ENCODE measurements around the gene GRXCR1. TPM values are rescaled to one million over a fixed set of nuclear protein-coding genes. Genes with fewer than 3 reads are reported as not detected.

Gene GRXCR1
- total and polyA plus RNA-seq, 2 donors (not counting 1 experiment from before 2014, with no cell fraction given) = not detected

DNA sequence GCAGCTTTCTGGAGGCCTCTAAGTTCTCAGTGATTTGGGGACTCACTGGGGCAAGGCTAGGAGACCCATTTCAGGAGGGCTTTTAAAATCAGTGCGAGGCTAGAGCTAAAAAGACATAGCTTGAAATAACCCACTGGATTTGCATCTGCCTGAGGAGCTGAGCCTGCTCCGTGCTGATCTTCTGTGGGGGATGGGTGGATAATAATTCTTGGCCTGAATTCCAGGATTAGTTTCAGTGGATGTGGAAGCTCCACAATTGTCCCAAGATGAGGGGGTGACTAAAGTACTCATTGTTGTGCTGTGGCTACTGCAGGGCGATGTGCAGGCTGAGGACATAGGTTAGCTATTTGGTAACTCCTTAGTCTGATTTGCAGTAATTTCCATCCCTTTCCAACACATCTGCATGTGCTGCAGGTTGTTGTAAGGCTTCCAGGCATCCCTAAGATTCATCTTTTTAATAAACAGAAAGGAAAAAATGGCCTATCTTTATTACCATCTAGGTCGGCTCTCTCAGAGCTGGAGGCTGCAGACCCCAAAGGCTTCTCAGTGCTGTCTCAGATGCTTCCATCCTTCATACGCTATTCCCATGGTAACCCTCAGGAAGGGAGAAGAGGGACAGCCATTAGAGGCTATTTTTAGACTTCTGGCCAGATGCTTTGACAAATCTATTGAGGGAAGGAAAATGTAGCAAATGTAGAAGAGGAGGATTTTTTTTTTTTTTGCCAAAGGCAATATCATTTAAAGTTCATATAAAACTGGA is 63.4 kb downstream of the GRXCR1 start:
- DNase-seq (no peak), ATAC-seq (ENCODE audit: low read depth) (no peak)
- Histone ChIP-seq H2AFZ (ENCODE audit: insufficient read depth, low read depth, low read length, poor library complexity, severe bottlenecking) (no peak overlapping the region), H3K79me2 (ENCODE audit: control insufficient read depth, insufficient read depth, low read length) (no peaks in the 10 kb centered on the region), H3K27me3 (replicated peaks in 1 of 4; ENCODE audit: control extremely low read depth in 1 of 4, control insufficient read depth in 3 of 4, insufficient read depth in 4 of 4, low read length in 3 of 4) (no peaks in the 10 kb centered on the region), H3K4me1 (ENCODE audit: control insufficient read depth in 2 of 2, insufficient read depth in 2 of 2, low read length in 2 of 2) (no peaks in the 10 kb centered on the region), H3K4me3 (ENCODE audit: control extremely low read depth in 1 of 5, extremely low read depth in 1 of 5, insufficient read depth in 1 of 5, low read depth in 2 of 5, low read length in 4 of 5) (no peak overlapping the region), H4K20me1 (ENCODE audit: control insufficient read depth, insufficient read depth, low read length, poor library complexity, severe bottlenecking) (no peaks in the 10 kb centered on the region), H3K4me2 (replicated peaks; ENCODE audit: low read depth, low read length, poor library complexity, severe bottlenecking) (no peak overlapping the region), H3K27ac (ENCODE audit: low read length in 2 of 2) (no peak overlapping the region), H3K9ac (ENCODE audit: low read length) (no peak overlapping the region), H3K36me3 (replicated peaks in 1 of 2; ENCODE audit: control extremely low read depth in 1 of 2, control insufficient read depth in 1 of 2, extremely low read depth in 1 of 2, insufficient read depth in 2 of 2, low read length in 1 of 2) (no peaks in the 10 kb centered on the region), H3K9me3 (ENCODE audit: control extremely low read depth in 1 of 3, control insufficient read depth in 2 of 3, insufficient read depth in 1 of 3, low read length in 2 of 3) (no peaks in the 10 kb centered on the region)
- Mint-ChIP-seq H3K27ac (no peak overlapping the region), H3K4me3 (no peak overlapping the region), H3K4me1 (no peaks in the 10 kb centered on the region), H3K9me3 (ENCODE audit: insufficient read depth) (peaks cover under 1% of the 10 kb centered on the region), H3K27me3 (peaks cover under 1% of the 10 kb centered on the region)
- CTCF ChIA-PET = no interaction called here
- TF ChIP-seq, protein P1, sequence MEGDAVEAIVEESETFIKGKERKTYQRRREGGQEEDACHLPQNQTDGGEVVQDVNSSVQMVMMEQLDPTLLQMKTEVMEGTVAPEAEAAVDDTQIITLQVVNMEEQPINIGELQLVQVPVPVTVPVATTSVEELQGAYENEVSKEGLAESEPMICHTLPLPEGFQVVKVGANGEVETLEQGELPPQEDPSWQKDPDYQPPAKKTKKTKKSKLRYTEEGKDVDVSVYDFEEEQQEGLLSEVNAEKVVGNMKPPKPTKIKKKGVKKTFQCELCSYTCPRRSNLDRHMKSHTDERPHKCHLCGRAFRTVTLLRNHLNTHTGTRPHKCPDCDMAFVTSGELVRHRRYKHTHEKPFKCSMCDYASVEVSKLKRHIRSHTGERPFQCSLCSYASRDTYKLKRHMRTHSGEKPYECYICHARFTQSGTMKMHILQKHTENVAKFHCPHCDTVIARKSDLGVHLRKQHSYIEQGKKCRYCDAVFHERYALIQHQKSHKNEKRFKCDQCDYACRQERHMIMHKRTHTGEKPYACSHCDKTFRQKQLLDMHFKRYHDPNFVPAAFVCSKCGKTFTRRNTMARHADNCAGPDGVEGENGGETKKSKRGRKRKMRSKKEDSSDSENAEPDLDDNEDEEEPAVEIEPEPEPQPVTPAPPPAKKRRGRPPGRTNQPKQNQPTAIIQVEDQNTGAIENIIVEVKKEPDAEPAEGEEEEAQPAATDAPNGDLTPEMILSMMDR (IDR thresholded peaks at IDR 0.05) = no peak
- no peak for TF ChIP-seq EZH2 (IDR thresholded peaks at IDR 0.05; ENCODE audit: borderline replicate concordance, insufficient read depth, low read depth, low read length, poor library complexity, severe bottlenecking)
- WGBS (ENCODE audit: insufficient coverage) = 77% methylated on average over 2 of the region's 5 CpGs
- intact Hi-C loops (cut with micrococcal nuclease) = no loop called here
- POLR2A ChIA-PET = no interaction called here

GRCh38 chr4:42965326-42965725 is 72.8 kb downstream of the GRXCR1 start:
- ChIA-PET POLR2A (no interaction called here), CTCF (no interaction called here)
- Histone ChIP-seq H2AFZ (ENCODE audit: insufficient read depth, low read depth, low read length, poor library complexity, severe bottlenecking) (no peak overlapping the region), H3K27me3 (replicated peaks in 1 of 4; ENCODE audit: control extremely low read depth in 1 of 4, control insufficient read depth in 3 of 4, insufficient read depth in 4 of 4, low read length in 3 of 4) (no peaks in the 10 kb centered on the region), H3K4me3 (ENCODE audit: control extremely low read depth in 1 of 5, extremely low read depth in 1 of 5, insufficient read depth in 1 of 5, low read depth in 2 of 5, low read length in 4 of 5) (no peak overlapping the region), H3K9ac (ENCODE audit: low read length) (no peak overlapping the region), H3K79me2 (ENCODE audit: control insufficient read depth, insufficient read depth, low read length) (no peaks in the 10 kb centered on the region), H3K36me3 (replicated peaks in 1 of 2; ENCODE audit: control extremely low read depth in 1 of 2, control insufficient read depth in 1 of 2, extremely low read depth in 1 of 2, insufficient read depth in 2 of 2, low read length in 1 of 2) (no peaks in the 10 kb centered on the region), H3K27ac (ENCODE audit: low read length in 2 of 2) (no peak overlapping the region), H3K4me2 (replicated peaks; ENCODE audit: low read depth, low read length, poor library complexity, severe bottlenecking) (no peak overlapping the region), H3K9me3 (ENCODE audit: control extremely low read depth in 1 of 3, control insufficient read depth in 2 of 3, insufficient read depth in 1 of 3, low read length in 2 of 3) (no peaks in the 10 kb centered on the region), H3K4me1 (ENCODE audit: control insufficient read depth in 2 of 2, insufficient read depth in 2 of 2, low read length in 2 of 2) (no peaks in the 10 kb centered on the region), H4K20me1 (ENCODE audit: control insufficient read depth, insufficient read depth, low read length, poor library complexity, severe bottlenecking) (no peaks in the 10 kb centered on the region)
- DNase-seq = no peak
- peaks cover 3% of the 10 kb centered on the region for H3K27me3 Mint-ChIP-seq
- intact Hi-C loops (cut with micrococcal nuclease) = no loop called here
- no peak for TF ChIP-seq EZH2 (IDR thresholded peaks at IDR 0.05; ENCODE audit: borderline replicate concordance, insufficient read depth, low read depth, low read length, poor library complexity, severe bottlenecking)
- TF ChIP-seq, protein P1 (IDR thresholded peaks at IDR 0.05) = no peak
- WGBS (ENCODE audit: insufficient coverage) = 0% methylated on average over 1 of the region's 2 CpGs
- ATAC-seq (ENCODE audit: low read depth) = no peak
- H3K4me3 Mint-ChIP-seq = no peak overlapping the region
- no peaks in the 10 kb centered on the region for H3K4me1 Mint-ChIP-seq
- H3K27ac Mint-ChIP-seq = no peak overlapping the region
- peaks cover 3% of the 10 kb centered on the region for H3K9me3 Mint-ChIP-seq (ENCODE audit: insufficient read depth)

All from B cell (primary cell).